ENCODE measurements around the gene TMEM42.

GRCh38 chr3:44907612-44908011 lies 45.9 kb downstream of the TMEM42 start:
- TF ChIP-seq POLR2A (IDR thresholded peaks at IDR 0.05; ENCODE audit: low read depth) (no peak), CTCF (IDR thresholded peaks at IDR 0.05) (no peak), POLR2AphosphoS5 (IDR thresholded peaks at IDR 0.05) (no peak)

Measured in esophagus muscularis mucosa (tissue), 3 donors.